ENCODE results near the gene MAD1L1.

The MAD1L1 gene

DNA sequence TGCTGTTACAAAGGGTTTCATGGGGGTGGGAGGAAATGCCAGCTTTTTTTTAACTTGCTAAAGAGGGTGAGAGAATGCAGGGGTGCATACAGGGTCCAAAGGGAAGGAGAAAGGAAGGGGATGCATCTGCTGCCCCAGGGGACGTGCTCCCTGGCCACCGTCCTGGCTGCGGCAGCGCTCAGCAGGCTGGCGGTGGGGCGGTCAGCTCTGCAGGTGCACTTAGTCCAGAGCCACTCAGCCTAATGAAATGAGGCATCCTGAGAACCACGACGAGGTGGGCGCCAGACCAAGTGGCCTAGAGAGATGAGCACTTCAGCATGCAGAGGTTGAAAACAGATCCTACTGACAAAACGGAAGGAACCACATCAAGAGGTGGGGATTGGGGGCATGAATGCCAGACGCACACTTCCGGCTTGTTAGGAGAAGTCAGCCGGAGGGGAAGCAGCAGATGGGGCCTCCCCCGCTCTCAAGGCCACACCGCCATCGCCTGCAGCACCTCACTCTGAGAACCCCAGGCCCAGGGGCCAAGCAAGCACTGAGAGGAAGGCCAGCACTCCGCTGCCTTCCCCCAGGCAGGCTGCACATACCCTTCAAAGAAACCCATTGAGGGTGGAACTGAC, 94.5 kb downstream of the MAD1L1 start:
- no peak for DNase-seq (ENCODE audit: low spot score)

GRCh38 chr7:2134740-2135139, 98.0 kb downstream of the MAD1L1 start:
- no peak for DNase-seq (ENCODE audit: low spot score)

GRCh38 chr7:2132243-2132642, 100.5 kb downstream of the MAD1L1 start:
- no peak for DNase-seq (ENCODE audit: low spot score)

GRCh38 chr7:2131800-2132199, 100.9 kb downstream of the MAD1L1 start:
- DNase-seq (ENCODE audit: low spot score), result no peak

GRCh38 chr7:2131341-2131740, 101.4 kb downstream of the MAD1L1 start:
- no peak for DNase-seq (ENCODE audit: low spot score)

DNA sequence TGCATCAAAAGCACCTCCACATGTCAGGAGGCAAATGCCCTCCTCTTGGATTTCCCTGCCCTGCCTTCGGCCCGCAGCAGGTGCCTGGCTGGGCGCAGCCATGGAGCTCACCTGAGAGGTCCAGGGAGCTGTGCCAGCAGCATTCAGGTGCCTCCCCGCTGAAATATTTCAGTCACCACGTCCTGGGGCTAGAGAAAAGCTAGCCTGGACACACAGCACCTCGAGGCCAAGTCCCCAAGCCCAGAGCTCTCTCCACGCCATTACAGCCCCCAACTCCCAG, 102.7 kb downstream of the MAD1L1 start:
- DNase-seq (ENCODE audit: low spot score), result no peak

DNA sequence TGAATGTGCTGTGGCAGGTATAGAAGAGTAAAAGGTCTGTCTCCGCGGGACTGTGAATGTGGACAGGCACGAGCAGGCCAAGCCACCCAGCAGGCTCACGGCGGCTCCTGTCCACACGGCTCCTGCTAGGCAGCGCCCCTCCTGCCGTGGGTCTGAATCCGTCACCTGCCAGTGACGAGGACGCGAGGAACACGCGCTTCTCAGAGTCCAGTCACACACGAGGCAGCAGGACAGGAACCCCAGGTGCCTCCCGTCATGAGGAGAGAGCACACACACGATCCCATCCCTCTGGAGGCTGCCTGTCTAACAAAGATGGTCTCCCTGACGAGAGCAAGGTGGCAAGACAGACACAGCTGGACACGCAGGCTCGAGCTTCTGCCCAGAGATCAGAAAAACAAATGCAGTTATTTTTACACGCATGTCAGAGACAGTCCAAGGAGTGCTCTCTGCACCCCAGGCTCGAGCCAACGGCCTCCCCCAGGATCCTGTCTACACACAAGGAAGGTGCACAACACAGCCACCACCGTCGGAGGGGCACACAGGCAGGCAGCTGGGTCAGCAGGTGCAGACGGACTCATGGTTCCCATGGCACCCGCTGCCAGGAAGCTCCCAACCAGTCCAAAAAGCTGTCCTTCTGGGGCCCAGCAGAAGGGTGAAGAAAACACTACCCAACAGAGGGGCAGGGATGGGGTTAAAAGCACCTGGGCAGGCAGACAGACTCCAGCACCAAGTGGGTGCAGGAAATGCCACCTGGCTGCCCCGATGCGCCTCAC, 103.2 kb downstream of the MAD1L1 start:
- no peak for DNase-seq (ENCODE audit: low spot score)

DNA sequence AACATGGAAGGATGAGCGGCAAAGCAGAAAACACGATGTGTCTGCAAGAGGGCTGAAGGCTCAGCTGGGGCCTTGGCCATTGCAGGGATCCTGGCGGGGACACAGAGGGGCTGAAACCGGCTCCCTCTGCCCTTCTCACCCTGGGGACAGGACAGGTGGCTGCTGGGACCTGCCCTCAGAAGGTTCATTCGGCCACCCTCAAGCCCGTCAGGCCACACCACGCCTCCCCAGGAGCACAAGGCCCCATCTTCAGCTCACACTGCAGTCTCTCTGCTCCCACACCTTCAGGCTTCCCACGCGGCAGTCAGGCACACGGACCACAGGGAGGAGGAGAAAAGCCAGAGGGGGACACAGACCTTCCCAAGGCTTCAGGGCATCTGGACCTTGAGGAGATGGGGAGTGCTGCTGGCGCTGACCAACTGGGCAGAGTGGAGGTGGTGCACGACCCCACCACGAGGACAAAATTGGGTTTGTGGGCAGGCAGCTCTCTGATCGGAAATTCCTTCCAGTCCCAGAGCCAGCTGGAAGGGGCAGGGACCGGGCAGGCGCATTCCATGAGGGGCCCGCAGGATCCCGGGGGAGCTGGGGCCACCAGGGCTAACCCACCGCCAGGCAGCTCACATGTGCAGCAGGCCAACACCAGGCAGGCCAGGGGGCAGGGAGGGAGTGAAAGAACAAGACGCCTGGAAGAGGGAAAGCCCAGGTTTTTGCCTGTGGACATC, 104.0 kb downstream of the MAD1L1 start:
- no peak for DNase-seq (ENCODE audit: low spot score)

DNA sequence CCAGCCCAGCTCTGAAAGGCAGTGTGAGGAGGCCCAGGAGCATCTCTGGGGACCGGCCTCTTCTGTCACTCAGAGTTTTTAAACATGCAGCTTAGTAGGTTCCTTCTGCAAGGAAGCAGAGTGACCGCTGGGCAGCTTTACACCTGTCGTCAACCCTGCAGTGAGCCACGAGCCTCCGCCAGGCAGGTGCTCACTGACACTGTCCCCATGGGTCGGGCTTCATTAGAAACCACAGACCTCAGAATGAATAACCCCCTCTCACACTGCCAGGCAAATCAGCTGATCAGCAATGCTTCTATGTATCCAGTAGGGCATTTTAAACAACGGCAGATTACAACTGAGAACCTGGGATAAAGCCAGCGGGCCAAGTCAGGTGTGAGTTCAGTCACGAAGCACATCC, 106.1 kb downstream of the MAD1L1 start:
- no peak for DNase-seq (ENCODE audit: low spot score)

GRCh38 chr7:2125931-2126330, 106.8 kb downstream of the MAD1L1 start:
- DNase-seq (ENCODE audit: low spot score), result no peak

GRCh38 chr7:2124604-2125345, 108.0 kb downstream of the MAD1L1 start:
- DNase-seq (ENCODE audit: low spot score), result no peak

DNA sequence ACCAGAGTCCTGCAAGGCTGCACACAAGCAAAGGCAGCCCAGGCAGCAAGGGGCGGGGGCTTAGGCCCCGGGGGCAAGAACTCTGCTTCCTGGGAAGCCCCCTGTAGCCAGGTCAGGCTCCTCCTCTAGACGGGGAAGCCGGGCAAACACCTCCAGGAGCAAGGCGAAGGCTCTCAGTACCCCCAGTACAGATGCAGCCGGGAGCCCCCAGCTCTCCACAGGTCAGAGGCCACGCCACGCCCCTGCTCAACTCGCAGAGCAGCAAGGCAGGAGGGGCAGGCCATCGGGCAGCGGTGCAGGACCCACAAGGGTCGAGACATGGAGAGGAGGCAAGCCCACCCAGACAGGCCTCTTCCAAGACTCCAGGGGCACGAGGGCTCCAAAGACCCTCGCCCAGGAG, 108.8 kb downstream of the MAD1L1 start:
- DNase-seq (ENCODE audit: low spot score), result no peak

DNA sequence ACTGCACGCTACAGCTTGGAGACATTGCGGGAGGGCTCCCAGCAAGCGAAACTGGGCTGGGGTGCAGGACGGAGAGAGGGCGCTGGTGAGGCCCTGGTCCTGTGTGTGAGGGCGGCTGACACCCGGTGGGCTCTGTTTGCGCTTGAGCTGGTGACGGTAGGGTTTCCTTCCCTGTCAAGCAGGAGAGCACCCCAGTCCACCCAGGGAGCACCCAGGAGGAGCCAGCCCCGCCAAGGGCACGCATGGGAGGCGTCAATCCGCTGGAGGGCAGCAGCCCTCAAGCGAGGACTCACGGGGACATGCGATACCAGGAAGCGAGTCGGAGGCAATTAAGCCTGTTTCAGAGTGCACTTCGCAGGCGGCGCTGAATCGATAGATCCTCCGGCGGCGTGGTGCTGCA, 109.4 kb downstream of the MAD1L1 start:
- no peak for DNase-seq (ENCODE audit: low spot score)

DNA sequence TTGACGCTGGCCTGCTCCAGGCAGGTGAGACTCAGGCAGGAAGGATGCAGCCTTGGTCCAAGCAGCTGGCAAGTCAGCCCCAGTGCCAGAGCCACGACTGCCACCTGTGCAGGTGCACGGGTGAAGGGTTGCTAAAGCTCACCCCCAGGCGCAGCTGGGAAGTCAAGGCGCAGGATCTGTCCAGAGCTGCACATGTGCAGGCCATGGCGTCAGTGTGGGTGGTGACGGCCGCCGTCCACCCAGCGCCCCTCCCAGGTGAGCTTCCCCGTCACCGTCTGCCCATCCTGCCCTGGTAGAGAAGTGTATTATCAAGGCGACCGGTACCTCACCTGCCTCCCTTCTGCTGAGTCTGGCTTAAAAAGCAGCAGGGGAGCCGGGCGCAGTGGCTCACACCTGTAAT, 110.1 kb downstream of the MAD1L1 start:
- DNase-seq (ENCODE audit: low spot score), result no peak

DNA sequence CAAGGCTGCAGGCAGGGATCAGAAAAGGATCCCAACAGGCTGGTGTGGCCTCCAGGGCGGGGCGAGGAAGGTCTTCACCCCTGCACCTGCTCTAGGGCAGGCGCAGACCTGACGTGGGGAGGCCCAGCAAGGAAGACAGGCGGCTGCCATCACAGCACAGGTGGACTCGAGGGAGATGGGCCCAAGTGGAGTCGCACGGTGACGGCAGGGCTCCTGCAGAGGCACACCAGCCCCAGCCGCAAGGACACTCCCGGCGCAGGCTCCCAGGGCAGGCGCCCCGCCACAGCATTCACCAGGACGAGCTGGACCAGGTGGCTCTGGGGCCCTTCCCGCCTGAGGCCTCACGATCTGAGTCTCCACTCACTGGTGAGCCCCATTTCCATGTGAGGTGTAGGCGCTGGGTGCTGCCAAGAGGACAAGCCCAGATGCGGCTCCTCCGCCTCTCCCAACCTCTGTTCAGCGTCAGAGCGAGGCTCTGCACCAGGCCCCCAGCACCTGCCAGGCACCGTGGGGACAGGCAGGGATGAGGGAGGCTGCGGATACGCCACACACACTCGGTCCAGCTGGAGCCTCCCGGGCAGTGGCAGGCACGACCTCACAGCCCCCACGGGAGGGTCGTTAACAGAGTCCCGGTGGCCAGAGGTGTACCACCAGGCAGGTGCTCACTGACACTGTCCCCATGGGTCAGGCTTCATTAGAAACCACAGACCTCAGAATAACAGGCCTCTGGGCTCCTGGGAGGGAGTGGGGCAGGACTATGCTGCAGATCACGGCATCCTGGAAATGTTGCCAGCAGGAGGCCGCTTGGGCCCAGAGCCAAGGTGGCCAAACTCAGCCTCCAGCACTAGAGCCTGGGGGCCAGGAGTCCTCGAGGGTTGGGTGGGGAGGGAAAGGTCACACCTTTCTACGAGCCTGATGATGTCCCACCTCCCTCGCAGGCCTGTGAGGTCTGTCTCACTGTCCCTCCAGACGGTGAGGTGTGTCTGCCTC, 111.6 kb downstream of the MAD1L1 start:
- DNase-seq (ENCODE audit: low spot score), result no peak

GRCh38 chr7:2120251-2120660, 112.5 kb downstream of the MAD1L1 start:
- no peak for DNase-seq (ENCODE audit: low spot score)

DNA sequence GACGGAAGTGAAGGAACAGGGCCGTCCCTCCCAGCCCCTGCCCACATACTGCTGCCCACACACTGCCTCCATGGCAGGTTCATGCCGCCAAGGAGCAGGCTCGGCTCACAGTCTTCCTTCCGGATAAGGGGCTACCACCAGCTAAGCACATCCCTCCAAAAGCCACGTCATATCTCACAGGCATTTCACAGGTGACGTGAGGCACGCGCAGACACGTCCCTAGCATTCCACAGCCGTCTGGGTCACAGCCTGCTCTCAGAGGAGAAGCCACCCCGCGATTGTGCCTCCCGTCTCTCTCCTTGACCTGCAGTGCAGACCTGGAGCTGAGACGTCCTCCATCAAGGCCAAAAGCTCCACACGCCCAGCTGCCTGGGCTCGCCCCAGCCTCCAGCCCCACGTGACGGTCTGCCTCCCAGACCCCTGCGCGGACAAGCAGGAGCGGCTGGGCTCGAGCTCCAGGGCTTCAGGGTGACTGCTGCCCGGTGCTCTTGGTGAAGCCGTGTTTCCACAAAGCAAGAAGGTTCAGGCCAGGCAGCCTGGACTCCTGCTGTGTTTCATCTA, 114.0 kb downstream of the MAD1L1 start:
- DNase-seq (ENCODE audit: low spot score), result no peak

GRCh38 chr7:2118056-2118455, 114.7 kb downstream of the MAD1L1 start:
- DNase-seq (ENCODE audit: low spot score), result no peak

DNA sequence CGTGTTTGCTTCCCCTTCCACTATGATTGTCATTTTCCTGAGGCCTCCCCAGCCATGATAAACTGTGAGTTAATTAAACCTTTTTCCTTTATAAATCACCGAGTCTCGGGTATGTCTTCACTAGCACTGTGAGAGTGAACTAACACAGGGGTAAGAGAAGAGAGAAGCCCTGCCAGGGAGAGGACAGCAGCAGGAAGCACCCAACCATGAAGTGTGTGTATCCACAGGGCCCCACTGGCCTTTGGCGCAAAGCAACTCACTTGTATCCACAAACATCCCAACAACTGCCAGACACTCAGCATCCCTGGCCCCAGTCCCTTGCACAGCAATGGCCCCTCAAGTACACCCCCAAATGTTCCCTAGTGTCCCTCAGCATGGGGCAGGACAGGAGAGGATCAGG, 115.1 kb downstream of the MAD1L1 start:
- no peak for DNase-seq (ENCODE audit: low spot score)

- DNase-seq (ENCODE audit: low spot score), result peak; percentile 91
Observed at GRCh38 chr7:2116989-2117591, 115.7 kb downstream of the MAD1L1 start.

DNA sequence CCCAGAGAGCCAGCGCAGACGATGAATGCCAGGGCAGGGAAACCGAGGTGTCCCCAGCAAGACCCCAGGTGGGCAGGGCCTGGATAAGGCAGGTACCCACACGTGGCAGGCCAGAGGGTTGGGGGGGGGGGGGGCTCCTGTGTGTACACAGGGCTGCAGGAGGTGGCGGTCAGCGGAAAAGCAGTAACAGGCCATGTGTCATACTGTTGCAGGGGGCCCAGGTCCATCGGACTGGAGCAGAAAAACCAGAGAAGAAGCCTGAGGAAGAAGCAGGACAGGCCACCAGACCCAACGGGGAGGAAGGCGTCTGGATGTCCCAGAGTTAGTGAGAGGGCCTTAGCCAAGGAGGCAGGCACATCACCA, 116.3 kb downstream of the MAD1L1 start:
- no peak for DNase-seq (ENCODE audit: low spot score)
